GM19193 (cell line): ENCODE measurements around the gene KCNIP2.
A peak's percentile ranks its signal among the peaks of the same experiment; 100 is the strongest.

Source experiments
- POLR2A ChIP-seq: IDR thresholded peaks from 4 replicates; pipeline ENCODE4 v1.6.1; 2011; ENCODE audit not compliant: insufficient read depth, insufficient read length; ENCODE audit errors: extremely low read depth

KCNIP2 gene

GRCh38 chr10:101839002-101839401, 4.6 kb downstream of the KCNIP2 start:
- no peak for TF ChIP-seq POLR2A

- no peak for TF ChIP-seq POLR2A
Observed at GRCh38 chr10:101838416-101838970, 5.1 kb downstream of the KCNIP2 start.

- TF ChIP-seq POLR2A, result no peak
Observed at GRCh38 chr10:101837748-101838147, 5.9 kb downstream of the KCNIP2 start.

GRCh38 chr10:101835362-101835761, 8.2 kb downstream of the KCNIP2 start:
- TF ChIP-seq POLR2A, result no peak

GRCh38 chr10:101834341-101834740, 9.3 kb downstream of the KCNIP2 start:
- no peak for TF ChIP-seq POLR2A

- no peak for TF ChIP-seq POLR2A
Observed at GRCh38 chr10:101833466-101833865, 10.1 kb downstream of the KCNIP2 start.

GRCh38 chr10:101832325-101832771, 11.3 kb downstream of the KCNIP2 start:
- no peak for TF ChIP-seq POLR2A

- TF ChIP-seq POLR2A, result no peak
Observed at GRCh38 chr10:101831169-101831811, 12.3 kb downstream of the KCNIP2 start.

GRCh38 chr10:101830322-101831168, 13.1 kb downstream of the KCNIP2 start:
- TF ChIP-seq POLR2A, result peak; percentile 68

- no peak for TF ChIP-seq POLR2A
Observed at GRCh38 chr10:101829561-101830315, 13.9 kb downstream of the KCNIP2 start.

GRCh38 chr10:101828766-101829551, 14.6 kb downstream of the KCNIP2 start:
- no peak for TF ChIP-seq POLR2A

GRCh38 chr10:101827919-101828600, 15.5 kb downstream of the KCNIP2 start:
- TF ChIP-seq POLR2A, result no peak

GRCh38 chr10:101826852-101827434, 16.7 kb downstream of the KCNIP2 start:
- no peak for TF ChIP-seq POLR2A
